ENCODE results near the gene TMED1. TPM values are rescaled to one million over a fixed set of nuclear protein-coding genes. Genes with fewer than 3 reads are reported as not detected.
A peak's percentile ranks its signal among the peaks of the same experiment; 100 is the strongest.

Gene TMED1
- total and polyA plus RNA-seq, 2 donors (not counting 3 experiments of a cell fraction or from before 2014, with no cell fraction given): 31.2 to 60.4 TPM

DNA sequence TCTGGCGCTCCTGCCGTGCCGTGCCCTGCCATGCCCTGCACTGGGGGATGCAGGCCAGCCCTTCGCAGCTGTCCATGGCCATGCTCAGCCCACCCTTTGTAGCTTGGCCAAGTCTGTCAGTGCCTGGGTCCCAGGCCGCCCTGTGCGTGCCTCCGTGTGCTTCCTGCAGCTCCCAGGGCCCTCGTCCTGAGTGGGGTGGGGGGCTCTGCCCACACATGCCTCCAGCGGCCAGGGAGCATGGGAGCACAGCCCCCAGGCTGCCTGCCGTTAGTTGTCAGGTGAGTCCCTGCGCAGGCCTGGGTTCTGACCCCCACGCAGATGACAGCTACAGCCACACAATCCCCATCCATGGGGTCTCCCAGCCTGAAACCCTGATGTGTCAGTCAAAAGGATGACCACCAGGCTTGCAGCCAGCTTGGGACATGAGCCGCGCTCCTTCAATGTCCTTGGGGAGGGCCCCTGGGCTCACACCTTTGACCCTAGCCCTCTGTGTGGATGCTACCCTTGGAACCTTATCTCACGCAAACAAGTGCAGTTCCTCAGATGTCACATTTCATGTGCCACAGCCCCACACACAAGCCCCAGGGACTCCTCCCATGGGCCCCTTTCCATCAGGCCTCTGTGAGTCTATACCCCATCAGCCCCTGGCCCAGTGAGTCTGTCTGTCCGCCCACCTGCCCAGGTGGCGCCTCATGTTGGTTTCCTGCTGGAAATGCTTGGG is 24.5 kb downstream of the TMED1 start:
- Histone ChIP-seq H3K79me2 (ENCODE audit: control insufficient read depth, insufficient read depth, low read length) (peaks cover 1% of the 10 kb centered on the region), H4K20me1 (replicated peaks; ENCODE audit: control insufficient read depth, extremely low read depth, insufficient read depth, low read length) (no peaks in the 10 kb centered on the region), H3K27me3 (ENCODE audit: control insufficient read depth in 2 of 2, insufficient read depth in 2 of 2, low read length in 2 of 2) (no peaks in the 10 kb centered on the region), H3K36me3 (ENCODE audit: control insufficient read depth in 2 of 2, extremely low read depth in 1 of 2, insufficient read depth in 2 of 2, low read length in 2 of 2) (peaks cover 4 to 31% of the 10 kb centered on the region in 2 experiments), H3K9ac (replicated peaks; ENCODE audit: extremely low read depth, insufficient read depth, low read length) (no peak overlapping the region), H3K4me2 (ENCODE audit: insufficient read depth, low read length) (no peak overlapping the region), H3K9me1 (replicated peaks; ENCODE audit: control insufficient read depth, extremely low read depth, insufficient read depth, low read length) (no peaks in the 10 kb centered on the region), H3K4me1 (ENCODE audit: control insufficient read depth, extremely low read depth, insufficient read depth, low read length) (peaks cover 8% of the 10 kb centered on the region), H2AFZ (ENCODE audit: low read depth, low read length) (no peak overlapping the region), H3K27ac (ENCODE audit: insufficient read depth, low read depth, low read length) (peak overlapping the region; percentile 19), H3K4me3 (replicated peaks in 1 of 3; ENCODE audit: insufficient read depth in 1 of 3, low read depth in 1 of 3, low read length in 3 of 3) (no peak overlapping the region), H3K9me3 (replicated peaks; ENCODE audit: control insufficient read depth, insufficient read depth, low read length) (no peaks in the 10 kb centered on the region)
- ChIA-PET CTCF (interaction anchor here (1.1 kb wide), 1 partner anchor 94 kb away, joined by 3 read pairs; the partner anchor contains the start of gene DNM2), POLR2A (no interaction called here)
- no TSS peak for BruUV-seq (replicated peaks)
- no peak for TF ChIP-seq FOS (IDR thresholded peaks at IDR 0.05; ENCODE audit: borderline replicate concordance, insufficient read depth, low read length)
- TF ChIP-seq POLR2A (IDR thresholded peaks at IDR 0.05; ENCODE audit: low read depth, low read length): no peak
- TF ChIP-seq, protein P1, sequence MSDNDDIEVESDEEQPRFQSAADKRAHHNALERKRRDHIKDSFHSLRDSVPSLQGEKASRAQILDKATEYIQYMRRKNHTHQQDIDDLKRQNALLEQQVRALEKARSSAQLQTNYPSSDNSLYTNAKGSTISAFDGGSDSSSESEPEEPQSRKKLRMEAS (IDR thresholded peaks at IDR 0.05; ENCODE audit: insufficient read depth, insufficient read length): no peak
- DNase-seq (ENCODE audit: low read depth, low spot score): no peak
- no peak for FAIRE-seq
- dilution Hi-C loops (cut with MboI; ENCODE audit: extremely low pct_ligation_motif_present, low sequenced_read_pairs): no loop called here
- intact Hi-C loops (cut with micrococcal nuclease): no loop called here

DNA sequence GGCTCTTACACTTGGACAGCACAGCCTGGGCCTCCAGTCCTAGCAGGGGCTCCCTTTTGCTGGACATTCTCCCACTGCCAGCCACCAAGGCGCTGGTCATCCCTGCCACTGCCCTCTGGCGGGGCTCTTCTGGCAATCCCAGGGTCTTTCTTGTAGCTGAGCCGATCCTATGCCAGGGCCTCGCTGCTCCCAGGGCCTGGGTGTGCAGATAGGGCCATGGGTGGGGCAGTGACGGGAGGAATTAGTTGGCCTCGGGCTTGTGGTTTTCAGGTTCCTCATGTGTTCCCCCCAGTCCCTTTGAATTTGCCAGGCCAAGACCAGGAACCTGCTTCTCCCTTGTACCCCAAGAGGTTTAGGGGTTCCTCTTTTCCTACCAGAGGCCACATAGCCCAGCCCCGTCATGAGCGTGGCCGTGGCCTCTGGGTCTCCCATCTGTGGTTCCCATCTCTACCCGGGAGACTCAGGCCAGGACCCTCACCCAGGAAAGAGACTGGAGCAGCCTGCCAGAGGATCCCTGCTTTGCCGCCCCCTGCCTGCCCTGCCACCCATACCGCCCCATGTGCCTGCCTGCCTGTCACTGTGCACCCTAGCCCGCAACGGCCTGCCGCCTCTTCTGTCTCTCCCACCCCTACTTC is 26.2 kb downstream of the TMED1 start:
- dilution Hi-C loops (cut with MboI; ENCODE audit: extremely low pct_ligation_motif_present, low sequenced_read_pairs): no loop called here
- no peak overlapping the region for H3K27ac ChIP-seq (ENCODE audit: insufficient read depth, low read depth, low read length)
- H3K36me3 ChIP-seq (ENCODE audit: control insufficient read depth in 2 of 2, extremely low read depth in 1 of 2, insufficient read depth in 2 of 2, low read length in 2 of 2): peaks cover 2 to 23% of the 10 kb centered on the region in 2 experiments

More for the DNA sequence above, 26.2 kb downstream of the TMED1 start:
- FAIRE-seq (no peak), DNase-seq (ENCODE audit: low read depth, low spot score) (no peak)
- no TSS peak for BruUV-seq (replicated peaks)
- Histone ChIP-seq H3K9ac (replicated peaks; ENCODE audit: extremely low read depth, insufficient read depth, low read length) (no peak overlapping the region), H3K9me1 (replicated peaks; ENCODE audit: control insufficient read depth, extremely low read depth, insufficient read depth, low read length) (no peaks in the 10 kb centered on the region), H2AFZ (ENCODE audit: low read depth, low read length) (no peak overlapping the region), H3K27me3 (ENCODE audit: control insufficient read depth in 2 of 2, insufficient read depth in 2 of 2, low read length in 2 of 2) (no peaks in the 10 kb centered on the region), H3K4me1 (ENCODE audit: control insufficient read depth, extremely low read depth, insufficient read depth, low read length) (peaks cover 8% of the 10 kb centered on the region), H4K20me1 (replicated peaks; ENCODE audit: control insufficient read depth, extremely low read depth, insufficient read depth, low read length) (no peaks in the 10 kb centered on the region), H3K4me3 (replicated peaks in 1 of 3; ENCODE audit: insufficient read depth in 1 of 3, low read depth in 1 of 3, low read length in 3 of 3) (no peak overlapping the region), H3K9me3 (replicated peaks; ENCODE audit: control insufficient read depth, insufficient read depth, low read length) (no peaks in the 10 kb centered on the region), H3K79me2 (ENCODE audit: control insufficient read depth, insufficient read depth, low read length) (no peaks in the 10 kb centered on the region), H3K4me2 (ENCODE audit: insufficient read depth, low read length) (no peak overlapping the region)
- CTCF ChIA-PET: interaction anchor here (1.0 kb wide), 1 partner anchor 54 kb away, joined by 3 read pairs; no protein-coding TSS in a partner anchor
- POLR2A ChIA-PET: no interaction called here
- intact Hi-C loops (cut with micrococcal nuclease): no loop called here
- TF ChIP-seq POLR2AphosphoS5 (IDR thresholded peaks at IDR 0.05; ENCODE audit: insufficient read depth, low read depth, low read length) (no peak), GATA2 (IDR thresholded peaks at IDR 0.05; ENCODE audit: insufficient read depth, insufficient read length, low read depth, low read length) (no peak), EZH2 (IDR thresholded peaks at IDR 0.05; ENCODE audit: borderline replicate concordance, low read depth, low read length, severe bottlenecking) (no peak), JUN (IDR thresholded peaks at IDR 0.05; ENCODE audit: borderline replicate concordance, insufficient read depth, insufficient read length, low read depth) (no peak), POLR2A (IDR thresholded peaks at IDR 0.05; ENCODE audit: low read depth, low read length) (no peak), FOS (IDR thresholded peaks at IDR 0.05; ENCODE audit: borderline replicate concordance, insufficient read depth, low read length) (no peak), MYC (IDR thresholded peaks at IDR 0.05; ENCODE audit: low read depth, low read length) (no peak)
- TF ChIP-seq, protein P2, sequence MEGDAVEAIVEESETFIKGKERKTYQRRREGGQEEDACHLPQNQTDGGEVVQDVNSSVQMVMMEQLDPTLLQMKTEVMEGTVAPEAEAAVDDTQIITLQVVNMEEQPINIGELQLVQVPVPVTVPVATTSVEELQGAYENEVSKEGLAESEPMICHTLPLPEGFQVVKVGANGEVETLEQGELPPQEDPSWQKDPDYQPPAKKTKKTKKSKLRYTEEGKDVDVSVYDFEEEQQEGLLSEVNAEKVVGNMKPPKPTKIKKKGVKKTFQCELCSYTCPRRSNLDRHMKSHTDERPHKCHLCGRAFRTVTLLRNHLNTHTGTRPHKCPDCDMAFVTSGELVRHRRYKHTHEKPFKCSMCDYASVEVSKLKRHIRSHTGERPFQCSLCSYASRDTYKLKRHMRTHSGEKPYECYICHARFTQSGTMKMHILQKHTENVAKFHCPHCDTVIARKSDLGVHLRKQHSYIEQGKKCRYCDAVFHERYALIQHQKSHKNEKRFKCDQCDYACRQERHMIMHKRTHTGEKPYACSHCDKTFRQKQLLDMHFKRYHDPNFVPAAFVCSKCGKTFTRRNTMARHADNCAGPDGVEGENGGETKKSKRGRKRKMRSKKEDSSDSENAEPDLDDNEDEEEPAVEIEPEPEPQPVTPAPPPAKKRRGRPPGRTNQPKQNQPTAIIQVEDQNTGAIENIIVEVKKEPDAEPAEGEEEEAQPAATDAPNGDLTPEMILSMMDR (IDR thresholded peaks at IDR 0.05; ENCODE audit: extremely low read depth in 1 of 2, insufficient read depth in 1 of 2, low read depth in 1 of 2, low read length in 2 of 2): no peak
- TF ChIP-seq, protein P1 (IDR thresholded peaks at IDR 0.05; ENCODE audit: insufficient read depth, insufficient read length): no peak

All from endothelial cell of umbilical vein (primary cell).